HK-2 (cell line): ENCODE data around the gene ILDR1.
A peak's percentile ranks its signal among the peaks of the same experiment; 100 is the strongest.

ENCODE experiments used
- DNase-seq: peaks from one replicate; pipeline ENCODE4 v3.0.0-alpha.2; 2018; ENCODE audit not compliant: unreplicated experiment

ILDR1 gene

DNA sequence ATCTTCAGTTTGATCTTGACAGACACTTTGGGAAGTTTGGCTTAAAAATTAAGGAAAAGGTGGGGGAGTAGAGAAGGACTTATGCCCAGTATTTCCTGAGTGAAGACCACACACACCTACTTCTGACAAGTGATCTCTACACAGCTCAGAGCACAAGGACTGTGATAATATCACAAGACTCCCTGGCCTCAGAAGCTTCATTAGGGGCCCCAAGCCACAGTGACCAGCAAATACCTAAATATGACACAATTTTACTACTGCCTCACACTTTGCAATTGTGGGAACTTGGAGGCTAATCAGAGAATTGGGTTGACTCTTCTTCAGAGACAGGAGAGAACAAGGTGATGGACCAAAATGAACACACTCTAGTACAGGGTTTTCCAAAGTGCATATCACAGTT lies 2.6 kb downstream of the ILDR1 start:
- DNase-seq, result no peak

DNA sequence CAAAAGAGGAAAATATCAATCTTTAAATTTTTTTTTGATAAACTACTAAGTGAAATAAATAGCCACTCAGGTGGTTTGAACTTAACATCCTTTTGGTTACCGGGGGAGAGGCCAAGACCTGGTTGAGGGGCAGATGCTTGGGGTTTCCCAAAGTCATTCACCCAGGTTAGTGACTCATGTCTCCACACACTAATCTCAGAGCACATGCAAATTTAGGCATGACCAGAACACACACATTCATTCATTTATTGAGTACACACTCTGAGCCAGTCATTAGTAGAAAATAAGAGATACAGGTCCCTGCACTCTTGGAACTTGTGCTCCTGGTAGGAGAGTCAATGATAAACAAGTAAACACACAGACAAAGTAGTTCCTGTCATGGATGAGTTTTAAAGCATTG lies 7.3 kb downstream of the ILDR1 start:
- no peak for DNase-seq

DNA sequence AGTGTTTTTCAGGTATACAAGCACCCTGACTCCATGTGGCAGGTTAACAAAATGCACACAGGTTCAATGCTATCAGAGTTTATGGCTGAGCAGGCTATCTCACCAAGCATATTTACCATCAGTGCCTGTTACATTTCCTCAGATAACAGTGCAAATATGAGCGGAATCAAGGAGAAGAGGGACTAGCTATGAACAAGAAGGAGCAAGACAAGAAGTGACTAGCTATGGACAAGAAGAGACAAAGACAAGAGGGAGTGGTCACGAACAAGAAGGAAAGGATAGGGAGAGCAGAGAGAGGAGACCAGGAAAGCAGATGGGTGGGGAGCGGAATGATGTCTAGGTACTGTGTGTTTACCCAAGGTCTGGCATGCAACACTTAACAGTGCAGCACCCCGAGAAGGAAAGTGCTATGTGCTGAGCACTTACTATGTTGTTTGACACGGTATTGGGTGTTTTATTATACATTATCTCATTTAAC lies 8.6 kb downstream of the ILDR1 start:
- DNase-seq, result no peak

DNA sequence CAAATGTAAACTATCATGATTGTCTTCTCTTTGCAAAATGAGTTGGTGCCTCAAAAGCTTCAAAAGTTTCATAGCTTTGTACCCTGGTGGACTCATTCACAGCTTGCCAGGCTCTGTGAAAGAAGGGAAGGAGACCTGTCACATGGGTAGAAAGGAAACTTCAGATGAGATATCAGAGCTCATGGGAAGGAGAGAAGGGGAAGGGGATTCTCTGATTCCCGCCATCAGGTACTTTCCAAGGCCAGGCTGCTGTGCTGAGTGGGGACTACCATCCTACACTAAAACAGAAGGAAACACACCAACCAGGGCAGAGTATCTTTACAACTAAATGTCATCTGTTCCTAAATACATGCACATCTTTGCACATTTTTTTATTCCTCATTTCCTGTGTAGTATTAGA lies 9.2 kb downstream of the ILDR1 start:
- DNase-seq, result no peak

DNA sequence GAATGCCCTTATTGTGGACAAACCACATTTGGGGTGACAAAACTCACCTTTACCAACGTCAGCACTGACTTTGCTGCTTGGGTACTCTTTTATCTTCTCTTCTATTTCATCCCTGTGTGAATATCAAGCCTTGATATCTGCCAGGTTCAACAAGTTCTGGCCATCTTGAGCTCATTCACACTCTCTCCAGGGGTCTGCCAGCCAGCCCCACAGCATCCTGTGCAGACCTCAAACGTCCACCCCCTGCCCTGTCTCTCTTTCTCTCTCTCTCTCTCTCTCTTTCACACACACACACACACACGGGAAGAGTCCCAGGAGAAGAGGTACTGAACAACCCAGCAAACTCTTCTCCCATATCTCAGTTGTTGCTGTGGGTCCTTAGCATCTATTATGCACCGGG lies 10.7 kb downstream of the ILDR1 start:
- no peak for DNase-seq

DNA sequence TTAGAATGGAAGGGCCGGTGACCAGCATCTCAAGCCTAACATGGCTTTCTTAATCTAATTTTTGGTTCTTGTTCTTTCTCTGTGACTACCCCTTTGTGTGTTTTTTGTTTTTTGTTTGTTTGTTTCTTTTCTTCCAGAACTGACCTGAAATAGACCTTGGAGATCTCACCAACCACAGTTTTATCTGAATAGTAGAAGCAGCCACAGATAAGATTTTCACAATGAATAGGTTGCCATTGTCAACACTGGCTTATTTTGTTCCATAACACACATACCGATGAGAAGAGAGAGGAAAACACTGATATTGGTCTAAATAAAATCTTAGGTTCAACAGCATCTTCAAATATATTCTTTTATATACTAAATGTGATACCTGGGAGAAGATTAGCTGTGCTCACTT lies 11.5 kb downstream of the ILDR1 start:
- no peak for DNase-seq

DNA sequence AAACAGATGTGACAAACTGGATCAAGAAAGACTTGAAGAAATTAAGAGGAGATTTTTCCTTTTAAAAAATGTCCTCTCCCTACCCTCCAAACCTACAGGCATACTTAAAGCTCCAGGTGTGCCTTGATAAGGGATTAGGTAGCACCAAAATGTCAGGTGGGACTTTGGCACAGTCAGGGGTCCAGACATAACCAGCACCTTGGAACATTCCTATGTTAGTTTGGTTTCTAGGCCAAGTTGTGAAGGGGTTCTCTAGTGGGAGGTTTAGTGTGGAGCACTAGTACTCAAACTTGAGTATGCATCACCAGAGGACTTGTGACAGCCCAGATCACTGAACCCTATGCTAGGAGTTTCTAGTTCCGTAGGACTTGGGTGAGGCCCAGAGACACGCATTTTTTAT lies 13.9 kb downstream of the ILDR1 start:
- no peak for DNase-seq

DNA sequence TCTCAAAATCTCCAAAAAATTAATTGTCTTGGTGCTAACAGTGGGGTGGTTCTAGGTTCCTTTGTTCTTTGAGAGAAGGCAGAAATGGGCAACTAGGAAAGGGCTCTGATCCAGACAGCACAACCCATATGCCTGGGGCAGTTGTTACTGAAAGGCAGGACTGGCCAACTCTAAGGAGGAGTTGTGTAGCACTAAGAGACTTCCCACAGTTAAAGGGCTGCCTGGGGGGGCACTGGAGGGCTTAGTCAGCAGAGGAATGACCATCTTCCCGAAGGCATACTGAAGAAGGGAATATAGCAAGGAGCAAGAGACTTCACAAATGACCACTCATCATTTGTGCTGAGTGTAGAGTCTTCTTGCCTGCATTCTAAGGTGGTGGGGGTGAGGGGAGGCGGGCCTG lies 15.8 kb downstream of the ILDR1 start:
- DNase-seq, result no peak

DNA sequence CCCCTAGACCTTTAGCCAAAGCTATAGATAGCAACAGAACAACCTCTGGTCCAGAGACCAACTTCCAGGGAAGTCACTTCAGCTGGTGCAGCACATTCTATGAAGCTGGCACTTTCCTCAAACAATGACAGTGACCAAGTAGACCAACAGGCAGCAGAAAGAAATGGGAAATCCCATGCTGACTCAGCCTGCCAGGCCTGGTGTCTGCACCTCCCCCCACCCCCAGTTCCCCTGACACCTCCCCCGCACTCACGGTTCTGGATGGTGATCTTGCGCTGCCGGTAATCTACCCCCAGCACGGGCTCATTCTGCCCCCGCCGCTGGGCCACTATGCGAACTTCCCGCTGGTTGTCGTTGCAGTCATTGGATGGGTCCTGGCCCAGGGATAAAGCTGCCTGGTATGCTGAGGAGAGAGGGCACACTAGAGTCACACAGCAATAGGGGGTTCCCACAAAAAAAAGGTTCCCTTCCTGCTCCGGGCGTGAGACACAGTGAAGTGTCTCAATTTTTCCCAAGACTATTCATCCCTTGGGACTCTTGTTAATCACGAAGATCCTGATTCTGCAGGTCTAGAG lies 17.0 kb downstream of the ILDR1 start:
- DNase-seq, result no peak

DNA sequence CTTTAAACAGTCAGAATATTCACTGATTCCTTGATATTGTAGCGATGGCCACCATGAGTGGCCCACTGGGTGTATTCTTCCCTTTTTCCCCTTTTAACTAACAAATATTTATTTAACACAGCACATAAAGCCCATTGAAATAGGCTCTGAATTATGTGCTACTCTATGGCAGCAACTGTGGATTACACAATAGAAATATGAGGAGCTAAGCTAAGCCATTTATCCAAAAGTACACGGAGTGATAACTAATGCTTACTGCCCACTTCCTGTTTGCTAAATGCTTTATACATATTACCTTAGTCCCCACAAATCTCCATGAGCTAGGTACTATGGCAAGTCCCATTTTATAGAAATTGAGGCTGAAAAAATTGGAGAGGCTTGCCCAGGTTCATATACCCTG lies 17.9 kb downstream of the ILDR1 start:
- DNase-seq, result no peak

DNA sequence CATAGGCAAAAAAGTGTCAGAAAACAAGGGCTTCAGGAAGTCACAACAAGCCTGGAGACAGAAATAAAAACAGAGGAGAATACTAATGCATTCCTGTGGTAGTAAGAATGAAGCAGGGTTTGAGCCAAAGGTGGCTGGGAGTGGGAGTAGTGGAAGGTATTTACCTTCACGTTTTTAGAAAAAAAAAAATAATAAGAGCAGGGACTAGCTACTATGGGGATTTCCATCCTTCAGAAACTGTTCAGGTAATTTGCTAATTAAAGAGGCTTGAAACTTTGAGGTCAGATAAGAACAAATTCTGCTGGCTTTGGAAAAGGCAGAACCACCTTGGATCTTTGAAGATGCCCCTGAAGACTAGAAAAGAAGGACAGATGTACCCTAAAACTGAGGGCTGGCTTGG lies 18.4 kb downstream of the ILDR1 start:
- no peak for DNase-seq

DNA sequence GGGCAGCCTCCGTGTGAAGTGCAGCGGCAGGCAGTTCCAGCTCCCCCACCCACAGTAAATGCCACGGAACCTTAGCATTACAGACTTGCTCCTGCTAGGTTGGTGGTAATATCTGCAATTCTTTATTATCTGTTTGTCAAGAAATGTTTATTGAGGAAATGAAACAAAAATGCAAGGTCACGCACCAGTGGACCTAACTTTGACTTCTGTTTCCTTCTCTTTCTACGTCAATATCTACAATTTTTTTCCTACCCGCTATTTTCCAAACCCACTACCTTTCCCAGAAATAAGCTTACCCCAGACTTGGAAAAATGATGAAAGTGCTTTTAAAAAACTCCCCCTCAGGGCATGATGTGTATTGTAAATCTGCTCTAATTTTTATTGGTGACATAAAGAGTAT lies 18.9 kb downstream of the ILDR1 start:
- DNase-seq, result no peak

DNA sequence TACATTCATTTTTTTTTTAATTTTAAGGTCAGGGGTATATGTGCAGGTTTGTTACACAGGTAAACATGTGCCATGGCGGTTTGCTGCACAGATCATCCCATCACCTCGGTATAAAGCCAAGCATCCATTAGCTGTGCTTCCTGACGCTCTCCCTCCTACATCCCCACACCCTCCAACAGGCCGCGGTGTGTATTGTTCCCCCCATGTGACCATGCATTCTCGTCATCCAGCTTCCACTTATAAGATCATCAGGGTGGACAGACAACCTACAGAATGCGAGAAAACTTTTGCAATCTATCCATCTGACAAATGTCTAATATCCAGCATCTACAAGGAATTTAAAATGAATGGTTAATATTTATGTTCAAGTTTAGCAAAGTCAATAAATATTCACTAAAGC lies 19.4 kb downstream of the ILDR1 start:
- DNase-seq, result no peak

DNA sequence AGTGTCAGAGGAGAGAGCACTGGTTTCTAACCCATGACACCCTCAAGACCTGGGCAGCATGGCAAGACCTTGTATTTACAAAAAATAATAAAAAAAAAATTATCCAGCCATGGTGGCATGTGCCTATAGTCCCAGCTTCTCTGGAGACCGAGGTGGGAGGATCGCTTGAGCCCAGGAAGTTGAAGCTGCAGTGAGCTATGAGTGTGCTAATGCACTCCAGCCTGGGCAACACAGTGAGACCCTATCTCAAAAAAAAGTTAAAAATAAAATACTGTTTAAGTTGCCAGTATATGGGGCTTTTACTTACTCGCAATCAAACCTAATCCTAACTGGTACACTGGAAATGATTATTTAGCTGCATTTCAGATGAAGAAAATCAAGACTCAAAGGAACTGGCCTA lies 20.2 kb downstream of the ILDR1 start:
- DNase-seq, result no peak

DNA sequence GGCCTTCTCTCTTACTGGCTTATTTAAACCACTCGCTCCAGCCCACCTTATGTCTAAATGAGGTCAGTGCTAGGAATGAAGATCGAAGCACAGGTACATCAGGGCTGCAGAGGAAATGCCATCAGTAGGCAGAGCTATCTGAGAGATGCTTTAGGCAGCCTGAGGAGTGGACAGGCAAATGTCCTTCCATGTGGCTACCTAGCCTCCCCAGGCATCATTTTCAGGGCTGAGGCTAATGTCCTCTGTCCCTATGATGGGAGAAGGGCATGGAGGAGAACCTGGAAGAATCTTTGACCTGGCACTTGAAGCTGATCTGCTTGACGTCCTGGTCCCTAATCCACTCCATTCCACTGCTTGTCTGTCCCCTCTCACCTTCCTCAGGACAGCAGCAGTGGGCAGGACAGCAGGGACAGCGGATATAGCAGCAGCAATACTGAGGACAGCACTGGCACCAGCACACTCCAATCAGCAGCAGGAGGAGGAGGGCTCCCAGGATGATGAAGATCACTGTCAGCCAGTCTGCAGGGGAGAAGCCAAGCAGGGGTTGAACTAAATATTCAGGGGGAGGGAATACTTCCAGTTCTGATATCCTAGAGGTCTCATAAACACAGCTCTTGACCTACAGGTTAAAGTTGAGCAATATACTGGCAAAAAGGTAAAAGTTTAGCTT lies 21.0 kb downstream of the ILDR1 start:
- DNase-seq, result no peak

DNA sequence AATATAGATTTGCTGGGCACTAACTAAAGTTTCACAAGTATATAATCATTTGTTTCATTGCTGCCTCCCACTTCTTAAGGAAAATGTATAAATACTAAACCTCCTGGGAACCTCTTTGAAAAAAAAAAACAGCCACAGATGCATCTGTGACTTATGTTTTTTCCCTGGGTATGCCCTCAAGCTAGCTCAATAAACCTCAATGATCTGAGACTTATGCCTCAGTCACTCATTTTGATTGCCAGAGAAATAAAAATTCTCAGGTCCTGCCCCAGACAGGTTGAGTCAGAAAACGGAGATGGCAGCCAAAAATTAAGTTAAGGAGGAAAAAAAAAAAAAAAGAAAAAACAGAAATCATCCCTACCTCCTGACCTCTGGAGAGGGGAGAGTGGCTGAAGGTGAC lies 22.1 kb downstream of the ILDR1 start:
- DNase-seq, result no peak

DNA sequence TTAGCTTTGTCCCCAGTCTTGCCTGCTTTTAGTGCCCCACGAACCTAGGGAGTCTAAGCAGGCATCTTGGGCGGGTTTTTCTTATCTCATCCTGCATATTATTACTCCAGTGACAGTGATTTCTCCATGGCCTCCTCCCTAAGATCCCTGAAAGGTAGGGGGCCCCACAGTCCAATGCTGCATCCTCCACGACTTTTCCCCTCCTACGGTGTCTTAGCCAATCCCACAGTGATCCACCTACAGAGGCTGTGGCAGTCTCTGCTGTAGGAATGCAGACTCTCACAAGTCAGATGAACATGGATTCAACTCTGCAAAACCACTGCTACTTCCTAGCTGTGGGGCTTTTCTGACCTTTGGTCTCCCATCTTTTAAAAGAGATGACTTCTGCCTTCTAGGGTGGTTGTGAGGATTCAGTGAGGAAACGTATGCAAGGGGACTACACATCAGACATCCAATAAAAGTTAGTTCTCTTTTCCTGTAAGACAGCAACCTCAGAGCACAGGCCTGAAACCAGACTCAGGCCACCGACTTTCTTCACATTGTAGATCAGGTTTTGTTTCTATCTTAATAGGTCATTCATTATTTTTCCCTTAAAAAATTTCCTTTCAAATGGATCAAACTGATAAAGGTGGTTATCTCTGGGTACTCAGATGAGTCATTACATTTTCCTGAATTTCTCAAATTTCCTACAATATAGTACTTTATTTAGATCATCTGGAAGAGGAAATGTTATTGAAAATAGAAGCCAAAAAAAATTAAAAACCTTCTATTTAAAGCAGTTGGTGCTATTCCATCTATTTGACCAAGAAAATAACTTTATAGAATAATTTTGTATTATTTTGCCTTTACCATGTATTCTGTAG lies 23.2 kb downstream of the ILDR1 start:
- DNase-seq, result no peak

DNA sequence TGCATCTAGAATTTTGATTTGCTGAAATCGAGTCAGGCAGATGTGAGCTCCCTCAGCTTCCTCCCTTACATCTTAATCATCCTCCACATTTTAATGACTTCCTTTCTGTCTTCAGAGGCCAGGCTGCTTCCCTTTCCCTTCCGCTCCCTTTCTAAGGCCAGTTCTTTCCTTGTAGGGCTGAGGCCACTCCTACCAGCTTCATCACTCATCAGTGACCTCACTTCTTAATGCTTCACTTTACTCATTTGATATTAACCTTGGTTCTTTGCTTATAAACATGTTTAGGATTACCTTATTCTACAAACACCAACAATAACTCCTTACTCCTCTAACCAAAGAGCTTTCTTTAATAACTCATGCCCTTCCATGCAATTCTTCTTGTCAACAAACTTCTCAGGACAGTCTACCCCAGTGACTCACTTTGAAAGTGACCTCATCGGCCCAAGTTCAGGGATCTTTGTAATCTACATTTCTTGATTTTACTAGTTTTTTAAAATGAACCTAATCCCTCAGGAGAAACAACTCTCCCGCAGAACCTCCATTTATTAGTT lies 23.9 kb downstream of the ILDR1 start:
- DNase-seq, result no peak

DNA sequence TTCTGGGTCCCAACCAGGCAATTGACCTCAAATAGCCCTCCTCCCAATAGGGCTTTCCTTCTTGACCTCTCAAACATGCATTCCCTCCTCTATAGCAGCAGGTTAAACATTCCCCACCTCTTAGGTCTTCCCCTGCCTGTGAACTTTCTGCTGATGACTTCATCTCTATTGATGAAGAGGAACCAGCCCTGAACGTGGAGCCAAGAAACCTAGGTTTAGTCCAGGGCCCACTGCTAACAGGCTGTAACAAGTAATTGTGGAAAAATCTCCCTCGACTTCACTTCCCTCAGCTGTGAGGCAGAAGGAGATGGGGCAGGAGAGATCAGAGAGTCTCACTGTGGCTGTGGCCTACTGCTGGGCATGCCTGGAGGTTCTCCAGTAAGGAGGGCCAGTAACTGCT lies 24.7 kb downstream of the ILDR1 start:
- DNase-seq, result no peak

DNA sequence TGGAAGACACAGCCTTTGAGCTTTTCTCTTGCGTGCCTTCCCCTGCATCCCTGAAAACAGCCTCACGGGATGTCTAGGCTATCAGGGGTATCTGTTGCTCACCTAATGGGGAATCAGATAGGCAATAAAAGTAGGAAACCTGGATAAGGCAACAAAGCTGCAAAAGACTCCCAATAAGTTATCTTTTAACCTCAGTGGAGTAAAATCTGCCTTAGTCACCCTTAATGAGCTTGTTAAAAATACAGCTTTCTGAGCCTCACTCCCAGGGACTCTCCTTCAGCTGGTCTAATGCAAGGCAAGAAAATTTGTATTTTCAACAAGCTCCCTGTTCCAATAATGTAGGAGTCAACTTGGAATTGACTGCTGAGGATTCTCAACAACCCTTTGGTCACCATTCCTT lies 25.6 kb downstream of the ILDR1 start:
- DNase-seq, result no peak

DNA sequence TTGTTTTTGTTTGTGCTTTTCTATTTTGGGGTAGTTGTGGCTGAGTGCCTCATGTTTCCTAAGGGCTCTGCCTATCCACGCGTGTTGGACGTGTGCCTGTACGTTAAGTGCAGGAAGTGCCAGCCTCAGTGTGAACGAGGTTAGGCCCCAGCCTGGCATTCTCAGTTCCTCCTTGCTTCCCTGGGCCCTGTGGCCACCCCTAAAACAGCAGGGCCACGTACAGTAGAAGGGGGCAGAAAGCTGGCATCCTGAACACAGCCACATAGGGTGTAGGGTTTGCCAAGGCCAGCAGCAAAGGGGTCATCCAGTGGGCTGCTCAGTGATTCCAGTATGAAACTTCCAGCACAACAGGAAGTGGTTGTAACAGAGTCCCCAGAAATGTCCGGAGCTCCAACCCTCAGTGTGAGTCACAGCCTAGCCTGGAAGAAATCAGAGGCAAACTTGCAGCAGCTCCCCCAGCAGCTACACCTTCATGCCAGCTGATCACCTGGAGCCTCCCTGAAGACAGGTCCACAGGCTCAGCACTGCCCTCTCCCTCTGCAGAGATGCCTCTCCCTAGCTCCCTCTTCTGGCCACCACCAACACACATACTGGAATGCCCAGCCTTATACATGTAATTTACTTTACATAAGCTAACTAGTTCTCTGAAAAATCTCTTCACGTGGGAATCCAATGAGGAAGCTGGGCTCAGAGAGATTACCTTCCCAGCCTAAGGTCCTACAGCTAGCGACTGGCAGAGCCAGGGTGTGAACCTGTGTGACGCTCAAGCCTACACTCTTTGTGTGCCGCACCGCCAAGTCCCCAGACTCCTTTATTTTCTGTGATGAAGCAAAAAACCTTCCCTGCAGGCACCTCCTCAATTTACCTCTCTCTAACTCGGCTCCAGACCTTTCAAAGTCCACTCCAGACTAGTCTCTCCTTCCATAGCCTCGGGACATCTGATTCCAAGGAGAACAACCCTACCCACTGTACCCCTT lies 26.6 kb downstream of the ILDR1 start:
- DNase-seq, result peak; percentile 58

DNA sequence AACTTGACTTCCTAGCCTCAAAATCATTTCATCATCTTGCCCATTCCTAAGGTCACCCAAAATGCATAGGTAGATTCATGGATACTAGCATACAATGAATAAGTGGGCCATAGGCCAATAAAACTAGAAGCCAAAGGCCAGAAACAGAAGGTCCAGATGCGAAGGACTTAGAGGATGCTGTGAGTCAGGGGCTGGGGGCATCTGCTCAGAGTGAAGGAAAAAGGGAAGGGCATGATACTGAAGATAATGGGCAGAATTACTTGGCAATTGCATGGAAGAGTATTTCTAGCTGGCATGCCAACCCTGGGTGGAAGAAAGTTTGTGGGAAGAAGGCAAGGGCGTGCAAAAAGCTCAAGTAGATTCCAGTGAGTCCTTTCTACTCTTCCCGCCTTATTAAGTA lies 27.5 kb downstream of the ILDR1 start:
- DNase-seq, result no peak
